HepG2 (cell line): ENCODE measurements around the gene LIMK2. TPM values are rescaled to one million over a fixed set of nuclear protein-coding genes. Genes with fewer than 3 reads are reported as not detected.

ENCODE experiments used
- ATAC-seq: fragments of 200-7000 bp; cut with Tn5 transposase; 3 replicates; pipeline ENCODE4 v1.9.1; 2020; ENCODE audit warnings: mild to moderate bottlenecking, moderate library complexity
- BruUV-seq: library from RNA; stranded (reverse); fragments of 400-500 nt; replicated peaks from 2 replicates; lab custom pipeline; 2021; lab: Mats Ljungman, UMichigan
- CTCF ChIA-PET: fragments of 300-600 bp; formaldehyde crosslinking; extraction: SDS; loops from one replicate; lab custom pipeline; 2021; ENCODE audit warnings: low total read pairs, inconsistent platforms, low intra/inter-chr PET ratio; lab: Yijun Ruan, JAX
- POLR2A ChIA-PET: fragments of 350-600 bp; sonication (Branson Sonifier 250); formaldehyde crosslinking; loops from one replicate; lab custom pipeline; 2020; ENCODE audit warnings: antibody characterized with exemption, inconsistent platforms; lab: Yijun Ruan, JAX
- DNase-seq: peaks from one replicate; pipeline ENCODE4 v3.0.0-alpha.2; 2015; ENCODE audit warnings: low spot score
- FAIRE-seq: peaks from 3 replicates; lab custom pipeline; 2011; peaks lifted over from hg19 to GRCh38; lab: Jason Lieb, UNC
- H2AFZ ChIP-seq: one replicate; pipeline ENCODE4 v1.6.1; 2011; ENCODE audit warnings: low read length, inconsistent platforms
- H3K27ac ChIP-seq: fragments of 300-600 bp; 3 replicates; pipeline ENCODE4 v1.8.0; 2011; ENCODE audit warnings: mixed run types, mild to moderate bottlenecking, mixed read lengths, low read length, inconsistent platforms; ENCODE audit not compliant: insufficient read depth; ENCODE audit errors: extremely low read length
- H3K27me3 ChIP-seq, 2 experiments: fragments of 200-600 bp in 1 of 2; 2 replicates in 1 of 2; 3 replicates in 1 of 2; pipeline versions ENCODE4 v1.6.0 to v1.8.0; 2011; ENCODE audit warnings: low read length in 2 of 2, mild to moderate bottlenecking in 2 of 2, moderate library complexity in 2 of 2, inconsistent platforms in 1 of 2; ENCODE audit not compliant: insufficient read depth in 2 of 2, control insufficient read depth in 1 of 2
- H3K36me3 ChIP-seq, 2 experiments: fragments of 200-600 bp in 1 of 2; replicated peaks in 1 of 2; 2 replicates in 1 of 2; 3 replicates in 1 of 2; pipeline versions ENCODE4 v1.5.1 to v1.8.0; 2011; ENCODE audit warnings: low read length in 2 of 2, inconsistent platforms in 1 of 2; ENCODE audit not compliant: insufficient read depth in 2 of 2, control insufficient read depth in 1 of 2
- H3K4me1 ChIP-seq: 2 replicates; pipeline ENCODE4 v1.5.1; 2012; ENCODE audit warnings: low read length, inconsistent platforms; ENCODE audit not compliant: insufficient read depth
- H3K4me2 ChIP-seq: 2 replicates; pipeline ENCODE4 v1.6.0; 2011; ENCODE audit warnings: low read depth, low read length, inconsistent platforms
- H3K4me3 ChIP-seq, 3 experiments: fragments of 200-600 bp in 1 of 3; sonication (generic), shearing (Covaris generic) in 1 of 3; replicated peaks in 1 of 3; 2 replicates each; pipeline ENCODE4 v1.5.1; 2011 to 2016; ENCODE audit warnings: low read length in 3 of 3, inconsistent platforms in 2 of 3, low read depth in 2 of 3, mild to moderate bottlenecking in 2 of 3, control low read depth in 1 of 3, mixed read lengths in 1 of 3; ENCODE audit not compliant: insufficient read depth in 1 of 3
- H3K79me2 ChIP-seq: one replicate; pipeline ENCODE4 v1.6.1; 2011; ENCODE audit warnings: low read length, inconsistent platforms; ENCODE audit not compliant: insufficient read depth
- H3K9ac ChIP-seq: 2 replicates; pipeline ENCODE4 v1.6.0; 2011; ENCODE audit warnings: mild to moderate bottlenecking, low read depth, low read length, inconsistent platforms; ENCODE audit not compliant: insufficient read depth
- H3K9me3 ChIP-seq: 2 replicates; pipeline ENCODE4 v1.5.1; 2012; ENCODE audit warnings: mild to moderate bottlenecking, low read length
- H4K20me1 ChIP-seq: 2 replicates; pipeline ENCODE4 v1.6.0; 2011; ENCODE audit warnings: inconsistent platforms, mild to moderate bottlenecking, low read length, moderate library complexity; ENCODE audit not compliant: insufficient read depth
- BRD4 ChIP-seq: sonication (generic); formaldehyde crosslinking; IDR thresholded peaks from 2 replicates; pipeline ENCODE4 v1.4.0; 2020; ENCODE audit warnings: missing genetic modification reagents
- GMEB2 ChIP-seq: IDR thresholded peaks from 2 replicates; pipeline ENCODE4 v1.6.1; 2016; ENCODE audit warnings: missing biosample characterization, missing genetic modification reagents, low read depth
- LRRFIP1 ChIP-seq: sonication (generic); formaldehyde crosslinking; conservative IDR thresholded peaks from 2 replicates; pipeline ENCODE4 v1.4.0; 2020; ENCODE audit warnings: missing genetic modification reagents
- NR2C2 ChIP-seq: sonication (generic); formaldehyde crosslinking; IDR thresholded peaks from 2 replicates; pipeline ENCODE4 v1.4.0; 2020; ENCODE audit warnings: missing genetic modification reagents, mild to moderate bottlenecking, moderate library complexity, borderline replicate concordance
- PATZ1 ChIP-seq: sonication (generic); formaldehyde crosslinking; IDR thresholded peaks from 2 replicates; pipeline ENCODE4 v1.4.0; 2020; ENCODE audit warnings: missing genetic modification reagents
- THAP11 ChIP-seq: IDR thresholded peaks from 2 replicates; pipeline ENCODE4 v1.6.1; 2016; ENCODE audit warnings: missing biosample characterization, missing genetic modification reagents
- ZNF44 ChIP-seq: sonication (generic); formaldehyde crosslinking; IDR thresholded peaks from 2 replicates; pipeline ENCODE4 v1.5.1; 2020; ENCODE audit warnings: mild to moderate bottlenecking, missing genetic modification reagents
- ZNF740 ChIP-seq: sonication (generic); formaldehyde crosslinking; IDR thresholded peaks from 2 replicates; pipeline ENCODE4 v1.4.0; 2020; ENCODE audit warnings: missing genetic modification reagents
- ZSCAN29 ChIP-seq: sonication (generic); formaldehyde crosslinking; conservative IDR thresholded peaks from 2 replicates; pipeline ENCODE4 v1.4.0; 2020; ENCODE audit warnings: mild to moderate bottlenecking, missing genetic modification reagents
- WGBS: methylation state at CpG from one replicate; pipeline ENCODE4 v1.1.6; 2017; ENCODE audit warnings: low lambda C conversion rate; 5-methylcytosine and 5-hydroxymethylcytosine counted together
- in situ Hi-C: cut with HindIII; loops from 2 replicates; pipeline ENCODE4 v1.10.0; 2017; ENCODE audit warnings: low pct_unique_long_range_greater_than_20kb; ENCODE audit not compliant: extremely low pct_ligation_motif_present
- intact Hi-C: fragments of 100-400 bp; cut with micrococcal nuclease; formaldehyde crosslinking; loops from one replicate; pipeline ENCODE4 v1.10.0; 2022; ENCODE audit not compliant: unreplicated experiment
- polyA plus RNA-seq, 8 experiments: library from polyadenylated mRNA; depleted of rRNA in 3 of 8; stranded (reverse) in 7 of 8; unstranded in 1 of 8; fragments of >200 nt; fragmentation: Illumina TruSeq in 4 of 8; extraction: Trizol in 4 of 8; gene quantifications; 2 replicates each; pipeline versions ENCODE4 v1.2.1 to v1.2.3, GENCODE V29; 2011 to 2016; ENCODE audit warnings: low read depth in 4 of 8, missing spikeins in 1 of 8, mixed read lengths in 1 of 8; ENCODE audit not compliant: insufficient read depth in 1 of 8
- total RNA-seq, 5 experiments: library from RNA; depleted of rRNA; stranded (reverse); fragments of >200 nt; fragmentation: Illumina TruSeq; extraction: Trizol; gene quantifications; 2 replicates each; pipeline ENCODE4 v1.2.3, GENCODE V29; 2016; ENCODE audit warnings: low read depth in 1 of 5

LIMK2 gene
- total and polyA plus RNA-seq, 2 of the 13 experiments (the other 11 are each of a cell fraction or from before 2014, with no cell fraction given): 20.9 to 29.8 TPM

GRCh38 chr22:31275576-31275975 is 63.5 kb downstream of the LIMK2 start (continued):
- TF ChIP-seq LRRFIP1 (CRISPR knock-in tag) (no peak), ZNF44 (no peak), ZSCAN29 (no peak), NR2C2 (CRISPR knock-in tag) (no peak), GMEB2 (CRISPR knock-in tag) (no peak)

GRCh38 chr22:31276426-31277167 is 64.5 kb downstream of the LIMK2 start:
- Histone ChIP-seq H3K9me3 (no peaks in the 10 kb centered on the region), H2AFZ (no peak overlapping the region), H3K79me2 (no peaks in the 10 kb centered on the region), H3K4me2 (no peak overlapping the region), H3K4me3 (no peak overlapping the region), H3K9ac (no peak overlapping the region), H3K36me3 (peaks cover 27 to 57% of the 10 kb centered on the region in 2 experiments), H3K27me3 (no peaks in the 10 kb centered on the region), H3K27ac (no peak overlapping the region), H3K4me1 (peaks cover 3% of the 10 kb centered on the region), H4K20me1 (no peaks in the 10 kb centered on the region)
- FAIRE-seq (no peak), DNase-seq (no peak), ATAC-seq (no peak)
- POLR2A ChIA-PET: no interaction called here
- TF ChIP-seq ZNF740 (CRISPR knock-in tag) (no peak), PATZ1 (no peak), BRD4 (no peak), THAP11 (CRISPR knock-in tag) (no peak)
- WGBS: 96% methylated on average over 51 of the region's 69 CpGs
- in situ Hi-C loops (no loop called here), intact Hi-C loops (no loop called here)
- no TSS peak for BruUV-seq
- CTCF ChIA-PET: no interaction called here
